ENCODE measurements around the gene GTF2F1.
"Not testable (repeated sequence)": the region's sequence is repeated elsewhere in the genome, so short reads cannot be mapped to it uniquely, and the experiment has no call there.

GTF2F1 gene

GRCh38 chr19:6416658-6417405 lies 23.9 kb upstream of the GTF2F1 start:
- FAIRE-seq: no peak

GRCh38 chr19:6415591-6416190 lies 22.7 kb upstream of the GTF2F1 start:
- FAIRE-seq: no peak

- FAIRE-seq: no peak
Measured at GRCh38 chr19:6414793-6415590, 22.0 kb upstream of the GTF2F1 start.

- FAIRE-seq: peak; percentile 8
Measured at GRCh38 chr19:6413721-6414643, 21.0 kb upstream of the GTF2F1 start.

- no peak for FAIRE-seq
Measured at GRCh38 chr19:6413291-6413690, 20.3 kb upstream of the GTF2F1 start.

GRCh38 chr19:6412447-6413091 lies 19.6 kb upstream of the GTF2F1 start:
- FAIRE-seq: no peak

GRCh38 chr19:6412061-6412446 lies 19.1 kb upstream of the GTF2F1 start:
- FAIRE-seq: no peak

- FAIRE-seq: no peak
Measured at GRCh38 chr19:6409346-6409745, 16.4 kb upstream of the GTF2F1 start.

- FAIRE-seq: peak; percentile 83
Measured at GRCh38 chr19:6406401-6406800, 13.4 kb upstream of the GTF2F1 start.

GRCh38 chr19:6402837-6403608 lies 10.1 kb upstream of the GTF2F1 start:
- no peak for FAIRE-seq

- no peak for FAIRE-seq
Measured at GRCh38 chr19:6402058-6402457, 9.1 kb upstream of the GTF2F1 start.

- not testable (repeated sequence) for FAIRE-seq
Measured at GRCh38 chr19:6400062-6400944, 7.3 kb upstream of the GTF2F1 start.

GRCh38 chr19:6396305-6396704 lies 3.3 kb upstream of the GTF2F1 start:
- no peak for FAIRE-seq

- FAIRE-seq: no peak
Measured at GRCh38 chr19:6394831-6395230, 1.9 kb upstream of the GTF2F1 start.

GRCh38 chr19:6393983-6394412 lies 1.0 kb upstream of the GTF2F1 start:
- no peak for FAIRE-seq

GRCh38 chr19:6392221-6393073 lies 517 bp downstream of the GTF2F1 start:
- no peak for FAIRE-seq

- no peak for FAIRE-seq
Measured at GRCh38 chr19:6387372-6387771, 5.6 kb downstream of the GTF2F1 start.

GRCh38 chr19:6384381-6384780 lies 8.6 kb downstream of the GTF2F1 start:
- no peak for FAIRE-seq

GRCh38 chr19:6383188-6383587 lies 9.8 kb downstream of the GTF2F1 start:
- FAIRE-seq: no peak

All from G401.6 (cell line).